Urothelium cell line (cell line): ENCODE data around the gene SART1.
"Not testable (repeated sequence)": the region's sequence is repeated elsewhere in the genome, so short reads cannot be mapped to it uniquely, and the experiment has no call there.

Experiments
- DNase-seq: peaks from one replicate; pipeline ENCODE4 v3.0.0; 2011; ENCODE audit warnings: low spot score, mixed read lengths
- FAIRE-seq: peaks from 2 replicates; lab custom pipeline; 2011; peaks lifted over from hg19 to GRCh38; lab: Jason Lieb, UNC

Gene SART1

DNA sequence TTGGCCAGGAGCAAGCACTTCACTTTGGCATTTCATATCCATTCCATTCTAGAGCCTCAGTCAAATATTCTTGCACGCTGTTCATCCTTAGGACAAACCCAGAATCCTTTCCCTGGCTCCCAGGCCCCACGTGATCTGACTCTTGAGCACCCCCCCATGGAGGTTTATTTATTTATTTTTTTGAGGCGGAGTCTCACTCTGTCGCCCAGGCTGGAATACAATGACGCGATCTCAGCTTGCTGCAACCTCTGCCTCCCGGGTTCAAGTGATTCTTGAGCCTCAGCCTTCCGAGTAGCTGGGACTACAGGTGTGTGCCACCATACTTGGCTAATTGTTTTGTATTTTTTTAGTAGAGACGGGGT lies 29.0 kb upstream of the SART1 start:
- FAIRE-seq (no peak), DNase-seq (no peak)

DNA sequence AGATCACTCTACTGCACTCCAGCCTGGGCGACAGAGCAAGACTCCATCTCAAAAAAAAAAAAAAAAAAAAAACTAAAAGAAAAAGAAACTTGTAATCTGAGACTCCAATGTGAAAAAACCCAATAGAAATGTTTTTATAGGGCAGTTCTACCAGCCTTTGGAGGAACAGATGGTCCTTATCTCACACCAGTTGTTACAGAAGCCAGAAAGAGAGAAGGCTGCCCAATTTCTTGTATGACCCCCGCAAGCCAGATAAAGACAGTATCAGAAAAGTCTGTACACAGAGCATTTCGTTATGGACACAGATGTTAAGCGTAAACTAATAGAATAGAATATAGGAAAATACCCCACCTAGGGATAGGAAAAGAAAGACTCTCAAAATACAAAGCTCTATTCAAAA lies 27.5 kb upstream of the SART1 start:
- DNase-seq (no peak), FAIRE-seq (no peak)

DNA sequence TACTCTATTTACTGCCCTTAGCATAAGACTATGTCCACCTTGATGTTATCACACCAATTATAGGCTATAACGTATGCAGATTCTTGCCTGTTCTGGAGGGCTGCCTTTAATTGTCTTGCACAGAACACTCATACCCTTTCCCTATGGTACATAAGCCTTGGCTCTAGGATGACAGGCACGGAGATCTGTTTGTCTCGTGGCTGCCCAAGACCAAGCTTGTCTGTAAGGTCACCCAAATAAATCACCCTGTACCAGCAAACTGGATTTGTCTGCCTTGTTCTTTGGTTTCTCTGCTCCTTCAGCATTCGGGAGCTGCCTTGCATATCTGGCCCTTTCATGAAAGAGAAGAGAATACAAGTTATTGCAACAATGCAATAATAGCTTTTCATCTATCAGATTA lies 23.8 kb upstream of the SART1 start:
- FAIRE-seq (no peak), DNase-seq (no peak)

DNA sequence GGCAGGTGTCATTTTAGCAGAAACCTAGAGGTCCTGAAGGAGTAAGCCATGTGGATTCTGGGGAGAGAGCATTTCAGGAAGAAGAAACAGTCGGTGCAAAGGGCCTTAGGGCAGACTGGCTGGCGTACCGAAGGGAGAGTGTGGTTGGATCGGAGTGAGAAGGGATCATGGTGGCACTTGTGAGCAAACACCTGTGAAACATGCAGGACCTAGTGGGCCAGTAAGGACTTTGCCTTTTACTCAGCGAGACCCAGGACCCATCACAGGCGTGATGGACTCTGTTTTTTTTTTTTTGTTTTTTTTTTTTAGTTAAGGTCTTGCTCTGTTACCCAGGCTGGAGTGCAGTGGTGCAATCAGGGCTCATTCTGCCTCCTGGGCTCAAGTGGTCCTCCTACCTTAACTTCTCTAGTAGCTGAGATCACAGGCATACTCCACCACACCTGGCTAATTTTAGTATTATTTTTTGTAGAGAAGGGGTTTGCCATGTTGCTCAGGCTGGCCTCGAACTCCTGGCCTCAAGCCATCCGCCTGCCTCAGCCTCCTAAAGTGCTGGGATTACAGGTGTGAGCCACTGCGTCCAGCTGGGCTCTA lies 19.7 kb upstream of the SART1 start:
- FAIRE-seq (no peak), DNase-seq (no peak)

DNA sequence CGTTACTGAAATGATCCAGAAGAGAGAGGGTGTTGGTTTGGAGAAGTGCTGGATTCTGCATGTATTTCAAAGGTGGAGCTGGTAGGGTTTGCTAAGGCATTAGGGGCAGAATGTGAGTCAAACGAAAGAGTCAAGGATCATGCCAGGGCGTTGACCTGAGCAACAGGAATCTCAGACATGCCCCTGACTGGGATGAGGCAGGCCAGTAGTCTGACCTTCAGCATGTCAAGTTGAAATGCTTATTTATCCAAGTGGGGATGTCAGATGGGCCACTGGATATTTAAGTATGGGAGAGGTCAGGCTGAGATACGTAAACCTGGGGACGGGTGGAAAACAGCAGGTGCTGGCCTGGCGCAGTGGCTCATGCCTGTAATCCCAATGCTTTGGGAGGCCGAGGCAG lies 19.0 kb upstream of the SART1 start:
- DNase-seq (no peak), FAIRE-seq (no peak)

DNA sequence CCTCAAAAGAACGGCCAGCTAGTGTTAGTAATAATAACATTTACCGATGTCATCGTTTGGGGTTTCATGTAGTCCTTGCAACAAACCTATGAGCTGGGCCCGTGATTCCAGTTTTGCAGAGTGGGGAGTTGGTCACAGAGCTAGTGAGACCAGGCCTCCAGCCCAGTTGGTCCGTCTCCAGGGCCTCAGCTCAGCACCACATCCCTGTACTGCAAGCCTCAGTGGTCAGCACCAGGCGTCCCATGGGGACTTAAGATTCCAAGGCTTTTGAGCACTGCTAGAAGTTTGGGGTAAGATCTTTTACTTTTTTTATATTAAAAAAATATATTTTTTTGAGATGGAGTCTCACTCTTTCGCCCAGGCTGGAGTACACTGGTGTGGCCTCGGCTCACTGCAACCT lies 17.3 kb upstream of the SART1 start:
- no peak for DNase-seq
- FAIRE-seq, result no peak

DNA sequence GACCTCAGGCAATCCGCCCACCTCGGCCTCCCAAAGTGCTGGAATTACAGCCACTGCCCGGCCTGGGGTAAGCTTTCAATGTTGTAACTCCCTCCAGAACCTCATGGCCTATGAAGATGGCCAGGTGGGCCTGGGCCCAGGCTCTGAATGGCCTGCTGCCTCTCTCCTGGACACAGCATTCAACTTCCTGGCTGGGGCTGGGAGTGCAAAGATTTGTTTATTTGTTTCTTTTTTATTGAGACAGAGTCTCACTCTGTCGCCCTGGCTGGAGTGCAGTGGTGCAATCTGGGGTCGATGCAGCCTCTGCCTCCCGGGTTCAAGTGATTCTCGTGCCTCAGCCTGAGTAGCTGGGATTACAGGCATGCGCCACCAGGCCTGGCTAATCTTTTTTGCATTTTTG lies 16.8 kb upstream of the SART1 start:
- FAIRE-seq (no peak), DNase-seq (no peak)

DNA sequence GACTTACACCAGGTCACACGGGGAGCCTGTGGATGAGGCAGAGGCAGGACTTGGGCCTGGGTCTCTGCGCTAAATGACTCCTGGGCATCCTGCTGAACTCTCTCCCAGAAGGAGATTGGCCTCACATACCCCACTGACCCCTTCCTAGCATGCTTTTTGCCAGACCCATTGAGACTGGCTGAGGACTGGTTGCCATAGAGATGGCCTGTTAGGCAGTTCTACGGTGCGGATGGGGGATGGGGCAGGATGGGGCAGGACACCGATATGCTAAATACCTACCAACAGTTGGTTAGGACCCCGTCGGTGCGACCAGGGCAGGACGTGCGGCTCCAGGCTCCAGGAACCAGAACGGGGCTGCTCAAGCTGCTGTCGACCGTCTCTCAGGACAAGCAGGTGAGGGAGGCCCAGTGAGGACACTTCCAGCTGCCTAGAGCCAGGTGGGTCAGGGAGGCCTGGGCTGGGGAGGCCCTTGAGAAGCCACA lies 16.1 kb upstream of the SART1 start, which contains the start of gene TSGA10IP:
TSGA10IP (plus strand) TSS at position 51 of the 482 bp plus-strand sequence; CDS start at position 247, 196 bp downstream.
- DNase-seq (no peak), FAIRE-seq (no peak)

DNA sequence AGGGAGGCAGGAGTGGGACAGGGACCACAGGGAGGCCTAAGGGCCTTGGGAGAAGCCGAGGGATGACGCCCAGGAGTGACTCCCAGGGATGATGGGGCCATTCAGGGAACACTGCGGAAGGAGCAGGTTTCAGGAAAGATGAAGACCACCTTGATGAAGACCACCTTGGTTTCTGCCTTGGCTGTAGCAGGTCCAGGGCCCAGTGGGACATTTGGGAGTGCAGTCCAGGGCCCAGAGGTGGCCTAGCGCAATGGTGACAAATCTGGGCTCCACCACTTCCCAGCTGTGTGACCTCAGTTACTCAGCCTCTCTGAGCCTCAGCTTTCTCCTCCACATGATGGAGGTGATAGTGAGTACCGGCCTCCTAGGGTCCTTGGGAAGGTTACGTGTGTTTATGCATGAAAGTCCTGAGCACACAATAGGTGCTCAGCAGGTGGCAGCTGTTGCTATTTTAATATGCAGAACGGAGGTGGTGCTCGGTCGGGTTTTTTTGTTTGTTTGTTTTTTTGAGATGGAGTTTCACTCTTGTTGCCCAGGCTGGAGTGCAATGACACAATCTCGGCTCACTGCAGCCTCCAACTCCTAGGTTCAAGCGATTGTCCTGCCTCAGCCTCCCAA lies 15.5 kb upstream of the SART1 start:
- FAIRE-seq, result no peak
- no peak for DNase-seq

DNA sequence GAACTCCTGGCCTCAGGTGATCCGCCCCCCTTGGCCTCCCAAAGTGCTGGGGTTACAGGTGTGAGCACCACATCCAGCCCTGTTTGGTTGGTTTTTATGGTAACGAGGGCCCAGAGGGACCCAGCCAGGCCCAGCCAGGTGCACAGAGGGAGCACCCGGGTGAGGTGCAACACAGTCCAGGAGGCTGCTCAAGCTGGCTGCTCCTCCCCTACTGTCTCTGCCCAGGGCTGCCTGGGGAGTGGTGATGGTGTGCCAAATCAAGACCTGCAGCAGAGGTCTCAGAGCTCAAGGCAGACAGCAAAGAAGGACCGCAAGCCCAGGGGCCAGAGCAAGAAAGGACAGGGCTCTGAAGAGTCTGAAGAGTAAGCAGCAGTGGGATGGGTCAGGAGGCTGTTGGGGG lies 14.9 kb upstream of the SART1 start:
- no peak for DNase-seq

DNA sequence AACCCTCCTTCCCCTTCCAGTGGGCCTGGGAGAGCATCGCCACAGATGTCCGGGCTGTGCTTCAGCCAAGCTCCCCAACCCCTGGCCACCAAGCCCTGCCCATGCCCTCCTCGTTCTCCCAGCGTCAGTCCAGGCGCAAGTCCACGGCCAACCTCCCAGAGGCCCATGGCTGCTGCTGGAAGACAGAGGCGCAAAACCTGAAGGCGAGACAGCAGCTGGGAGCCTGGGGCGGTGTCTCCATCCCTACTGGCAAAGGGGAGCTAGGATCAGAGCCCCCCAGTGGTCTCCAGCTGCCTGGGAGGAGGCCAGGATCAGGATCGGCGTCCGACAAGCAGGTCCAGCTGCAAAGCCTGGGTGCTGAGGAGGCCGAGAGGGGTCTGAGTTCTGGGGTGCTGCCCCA lies 14.4 kb upstream of the SART1 start:
- DNase-seq (no peak), FAIRE-seq (no peak)

More for the DNA sequence above, 14.9 kb upstream of the SART1 start:
- no peak for FAIRE-seq

DNA sequence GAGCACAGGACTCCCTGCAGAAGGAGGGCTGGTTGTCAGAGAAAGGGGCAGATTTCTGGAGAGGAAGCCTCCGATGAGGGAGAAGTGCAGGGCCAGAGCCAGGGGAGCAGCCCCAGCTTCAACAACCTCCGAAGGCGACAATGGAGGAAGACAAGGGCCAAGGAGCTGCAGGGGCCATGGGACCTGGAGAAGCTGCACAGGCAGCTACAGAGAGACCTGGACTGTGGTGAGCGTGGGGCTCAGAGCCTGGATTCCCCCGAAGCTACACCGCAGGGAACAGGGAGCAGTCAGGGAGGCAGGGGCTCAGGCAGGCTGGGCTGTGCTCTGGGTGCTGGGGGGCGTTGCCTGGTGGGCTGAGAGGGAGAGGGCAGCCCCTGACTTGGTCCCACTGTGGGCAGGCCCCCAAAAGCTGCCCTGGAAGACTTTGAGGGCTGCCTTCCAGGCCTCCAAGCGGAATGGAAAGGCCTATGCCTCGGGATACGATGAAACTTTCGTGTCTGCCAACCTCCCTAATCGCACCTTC lies 13.9 kb upstream of the SART1 start:
- no peak for FAIRE-seq
- DNase-seq, result no peak

DNA sequence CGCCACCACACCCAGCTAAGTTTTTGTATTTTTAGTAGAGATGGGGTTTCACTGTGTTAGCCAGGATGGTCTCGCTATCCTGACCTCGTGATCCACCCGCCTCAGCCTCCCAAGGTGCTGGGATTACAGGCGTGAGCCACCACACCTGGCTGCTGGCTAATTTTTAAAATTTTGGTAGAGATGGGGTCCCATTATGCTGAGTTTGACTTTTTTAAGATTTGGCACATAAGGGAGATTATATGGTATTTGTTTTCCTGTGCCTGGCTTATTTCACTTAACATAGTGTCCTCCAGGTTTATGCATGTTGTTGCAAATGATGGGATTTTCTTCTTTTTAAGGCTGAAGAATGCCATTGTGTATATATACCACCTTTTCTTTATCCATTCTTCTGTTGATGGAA lies 10.8 kb upstream of the SART1 start:
- not testable (repeated sequence) for DNase-seq, FAIRE-seq

DNA sequence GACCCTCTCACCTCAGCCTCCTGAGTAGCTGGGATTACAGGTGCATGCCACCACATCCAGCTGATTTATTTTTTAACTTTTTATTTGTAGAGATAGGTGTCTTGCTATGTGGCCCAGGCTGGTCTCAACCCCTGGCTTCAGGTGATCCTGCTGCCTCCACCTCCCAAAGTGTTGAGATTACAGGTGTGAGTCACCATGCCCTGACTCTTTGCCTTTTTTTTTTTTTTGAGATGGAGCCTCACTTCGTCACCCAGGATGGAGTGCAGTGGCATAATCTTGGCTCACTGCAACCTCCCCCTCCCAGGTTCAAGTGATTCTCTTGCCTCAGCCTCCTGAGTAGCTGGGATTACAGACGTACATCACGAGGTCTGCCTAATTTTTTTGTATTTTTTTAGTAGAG lies 9.9 kb upstream of the SART1 start:
- not testable (repeated sequence) for FAIRE-seq, DNase-seq

DNA sequence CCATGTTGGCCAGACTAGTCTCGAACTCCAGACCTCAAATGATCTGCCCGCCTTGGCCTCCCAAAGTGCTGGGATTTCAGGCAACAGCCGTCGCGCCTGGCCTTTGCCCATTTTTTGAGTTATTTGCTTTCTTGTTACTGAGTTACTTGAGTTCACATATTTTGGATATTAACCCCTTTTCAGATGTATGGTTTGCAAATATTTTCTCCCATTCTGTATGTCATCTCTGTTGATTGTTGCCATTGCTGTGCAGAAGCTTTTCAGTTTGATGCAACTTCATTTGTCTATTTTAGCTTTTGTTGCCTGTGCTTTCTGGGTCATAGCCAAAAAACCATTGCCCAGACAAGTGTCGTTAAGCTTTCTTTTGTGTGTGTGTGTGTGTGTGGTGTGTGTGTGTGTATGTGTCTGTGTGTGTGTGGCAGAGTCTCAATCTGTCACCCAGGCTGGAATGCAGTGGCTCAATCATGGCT lies 9.4 kb upstream of the SART1 start:
- FAIRE-seq, result no peak
- DNase-seq, result no peak

DNA sequence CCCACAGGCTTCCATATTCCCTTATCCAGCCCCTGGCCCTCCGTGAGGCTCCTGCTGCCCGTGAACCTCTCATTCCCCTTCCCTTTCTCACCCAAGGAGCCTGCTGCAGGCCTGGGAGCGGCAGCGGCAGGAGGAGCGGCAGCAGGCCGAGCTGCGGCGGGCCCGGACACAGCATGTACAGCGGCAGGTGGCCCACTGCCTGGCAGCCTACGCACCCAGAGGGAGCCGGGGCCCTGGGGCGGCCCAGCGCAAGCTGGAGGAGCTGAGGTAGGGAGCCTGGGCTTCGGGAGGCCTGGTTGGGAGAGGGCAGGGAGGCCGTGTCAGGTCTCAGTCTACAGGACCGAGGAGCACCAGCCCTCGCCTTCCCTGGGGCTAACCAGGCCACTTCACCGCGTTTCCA lies 8.1 kb upstream of the SART1 start:
- DNase-seq (no peak), FAIRE-seq (no peak)

DNA sequence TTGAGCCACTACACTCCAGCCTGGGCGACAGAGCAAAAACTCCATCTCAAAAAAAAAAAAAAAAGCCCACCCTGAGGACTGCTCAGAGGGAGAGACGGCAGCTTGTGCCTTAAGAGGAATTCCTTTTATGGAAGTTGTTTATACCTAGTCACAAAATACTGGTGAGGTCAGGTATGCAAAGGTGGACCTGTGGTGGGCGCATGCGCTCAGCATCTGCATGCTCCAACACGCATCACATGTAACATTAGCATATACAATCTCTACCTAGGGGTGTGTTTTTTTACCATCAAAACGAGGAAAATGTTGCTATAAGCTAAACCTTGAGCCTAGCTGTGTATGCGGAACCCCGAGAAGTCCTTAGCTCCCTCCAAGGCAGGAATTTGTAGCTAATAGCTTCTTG lies 6.8 kb upstream of the SART1 start:
- FAIRE-seq (no peak), DNase-seq (no peak)

DNA sequence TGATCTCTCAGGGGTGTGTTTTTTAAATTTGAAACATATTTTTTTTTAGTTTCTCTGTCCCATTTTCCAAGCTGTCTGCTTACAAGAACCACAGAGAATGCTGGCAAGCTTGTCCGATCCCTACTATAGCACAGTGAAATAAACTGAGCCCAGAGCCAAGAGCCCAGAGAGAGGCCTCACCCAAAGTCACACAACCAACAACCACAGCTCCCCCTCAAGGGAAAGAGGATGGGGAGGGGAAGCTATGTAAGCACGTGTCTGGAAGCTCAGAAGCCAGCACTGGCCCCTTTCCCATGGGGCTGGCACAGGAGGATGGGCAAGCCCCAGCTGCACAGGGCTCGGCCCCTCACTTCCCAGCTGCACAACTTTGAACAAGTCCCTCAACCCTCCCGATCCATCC lies 3.2 kb upstream of the SART1 start:
- FAIRE-seq (no peak), DNase-seq (no peak)

DNA sequence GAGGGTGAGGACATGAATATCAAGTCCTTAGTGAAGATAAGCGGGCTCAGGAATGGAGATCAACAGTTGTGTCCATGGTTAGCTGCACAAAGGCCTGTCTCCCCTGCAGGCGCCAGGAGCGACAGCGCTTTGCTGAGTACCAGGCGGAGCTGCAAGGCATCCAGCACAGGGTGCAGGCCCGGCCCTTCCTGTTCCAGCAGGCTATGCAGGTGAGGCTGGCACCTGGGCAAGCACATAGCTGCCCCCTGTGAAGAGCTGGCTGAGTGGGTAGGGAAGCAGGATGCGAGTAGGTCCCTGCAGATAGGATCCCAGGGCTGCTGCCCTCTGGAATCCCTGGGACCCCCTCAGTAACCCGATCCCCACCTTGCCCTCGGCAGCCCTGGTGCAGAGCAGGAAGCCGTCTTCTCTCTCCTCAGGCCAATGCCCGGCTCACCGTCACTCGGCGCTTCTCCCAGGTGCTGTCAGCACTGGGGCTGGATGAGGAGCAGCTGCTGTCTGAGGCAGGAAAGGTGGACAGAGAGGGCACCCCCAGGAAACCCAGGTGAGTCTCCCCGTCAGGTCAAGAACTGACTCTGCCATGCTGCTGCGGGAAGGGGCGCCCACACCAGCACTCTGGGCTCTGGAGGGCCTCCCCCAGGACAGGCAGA lies 2.6 kb upstream of the SART1 start:
- no peak for FAIRE-seq
- no peak for DNase-seq

DNA sequence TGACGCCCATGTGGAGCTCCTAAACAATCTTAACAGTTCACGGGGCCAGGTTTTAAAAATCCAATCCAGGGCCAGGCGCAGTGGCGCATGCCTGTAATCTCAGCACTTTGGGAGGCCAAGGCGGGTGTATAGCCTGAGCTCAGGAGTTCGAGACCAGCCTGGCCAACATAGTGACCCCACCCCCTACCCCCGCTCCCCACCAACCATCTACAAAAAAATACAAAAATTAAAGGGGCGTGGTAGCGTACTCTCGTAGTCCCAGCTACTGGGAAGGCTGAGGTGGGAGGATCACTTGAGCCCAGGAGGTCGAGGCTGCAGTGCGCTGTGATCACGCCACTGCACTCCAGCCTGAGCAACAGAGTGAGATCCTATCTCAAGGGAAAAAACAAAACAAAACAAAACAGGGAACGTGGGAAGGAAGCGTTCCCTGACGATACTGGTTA lies 689 bp upstream of the SART1 start:
- DNase-seq (no peak), FAIRE-seq (no peak)

DNA sequence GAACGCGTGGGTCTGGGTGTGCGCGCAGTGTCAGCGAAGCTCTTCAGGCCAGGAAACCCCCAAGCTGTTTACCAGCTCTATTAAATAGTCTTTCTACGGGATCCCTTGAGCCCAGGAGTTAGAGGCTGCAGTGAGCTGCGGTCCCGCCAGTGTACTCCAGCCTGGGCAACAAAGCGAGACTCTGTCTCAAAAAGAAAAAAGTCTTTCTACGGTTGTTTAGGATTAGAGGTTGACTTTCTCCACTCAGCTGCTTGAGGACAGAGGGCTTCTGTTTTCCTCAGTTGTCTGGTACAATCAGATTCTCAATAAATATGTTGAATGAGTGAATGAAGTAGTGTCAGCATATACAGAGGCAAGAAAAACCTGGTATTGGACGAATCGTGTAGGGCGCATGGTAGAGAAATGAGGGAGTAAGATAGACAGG lies 619 bp downstream of the SART1 start:
- DNase-seq (no peak), FAIRE-seq (no peak)

DNA sequence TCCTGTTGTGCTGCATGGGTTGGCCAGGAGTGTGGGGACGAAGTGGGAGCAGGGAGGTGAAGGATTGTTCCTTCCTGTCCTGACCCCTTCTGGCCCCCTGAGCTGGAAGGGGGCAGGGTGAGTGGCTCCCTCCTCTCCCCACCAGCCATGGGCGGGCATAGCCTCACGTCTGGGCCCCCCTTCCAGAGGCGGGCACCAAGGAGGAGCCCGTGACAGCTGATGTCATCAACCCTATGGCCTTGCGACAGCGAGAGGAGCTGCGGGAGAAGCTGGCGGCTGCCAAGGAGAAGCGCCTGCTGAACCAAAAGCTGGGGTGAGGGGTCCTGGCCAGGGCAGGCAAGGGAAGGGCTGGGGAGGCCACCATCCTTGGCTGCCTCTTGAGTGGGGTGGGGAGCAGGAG lies 3.4 kb downstream of the SART1 start:
- no peak for FAIRE-seq
- DNase-seq, result no peak
